ENCODE data around the gene TUBG2. TPM values are rescaled to one million over a fixed set of nuclear protein-coding genes. Genes with fewer than 3 reads are reported as not detected.

Gene TUBG2
- total and polyA plus RNA-seq, 2 of the 8 experiments (the other 6 are each of a cell fraction or from before 2014, with no cell fraction given): 14.8 to 16.6 TPM

- FAIRE-seq: no peak
- H3K36me3 ChIP-seq (ENCODE audit: control insufficient read depth in 2 of 4, insufficient read depth in 4 of 4, low read length in 3 of 4): peaks cover 4 to 57% (median 32%) of the 10 kb centered on the region in 4 experiments
- CTCF ChIA-PET (ENCODE audit: partially characterized antibody): interaction anchor here (0.6 to 1.1 kb wide), 5 partner anchors 16 to 1190 kb away, joined by 3 to 4 read pairs (median 3); no protein-coding TSS in a partner anchor
- TF ChIP-seq ZNF274 (IDR thresholded peaks at IDR 0.05; ENCODE audit: borderline replicate concordance, extremely low read depth, low read length) (no peak), CHD1 (IDR thresholded peaks at IDR 0.05; ENCODE audit: low read depth, low read length) (no peak), SRF (IDR thresholded peaks at IDR 0.05; ENCODE audit: low read depth, low read length) (no peak), GTF2F1 (IDR thresholded peaks at IDR 0.05; ENCODE audit: borderline replicate concordance, low read depth, low read length) (no peak), SIX5 (IDR thresholded peaks at IDR 0.05; ENCODE audit: low read depth, low read length) (no peak), MAX (IDR thresholded peaks at IDR 0.05) (no peak), BACH1 (IDR thresholded peaks at IDR 0.05; ENCODE audit: low read length) (no peak), TBP (IDR thresholded peaks at IDR 0.05; ENCODE audit: low read depth, low read length) (no peak), BRCA1 (IDR thresholded peaks at IDR 0.05; ENCODE audit: low read depth, low read length) (no peak), RBBP5 (IDR thresholded peaks at IDR 0.05; ENCODE audit: borderline replicate concordance, low read depth, low read length) (no peak), SUZ12 (IDR thresholded peaks at IDR 0.05; ENCODE audit: low read length) (no peak), SP2 (IDR thresholded peaks at IDR 0.05; ENCODE audit: low read length) (no peak), POLR2A (IDR thresholded peaks at IDR 0.05; ENCODE audit: control extremely low read depth in 1 of 2, low read depth in 2 of 2, low read length in 2 of 2) (no peak)
- TF ChIP-seq, protein P1, sequence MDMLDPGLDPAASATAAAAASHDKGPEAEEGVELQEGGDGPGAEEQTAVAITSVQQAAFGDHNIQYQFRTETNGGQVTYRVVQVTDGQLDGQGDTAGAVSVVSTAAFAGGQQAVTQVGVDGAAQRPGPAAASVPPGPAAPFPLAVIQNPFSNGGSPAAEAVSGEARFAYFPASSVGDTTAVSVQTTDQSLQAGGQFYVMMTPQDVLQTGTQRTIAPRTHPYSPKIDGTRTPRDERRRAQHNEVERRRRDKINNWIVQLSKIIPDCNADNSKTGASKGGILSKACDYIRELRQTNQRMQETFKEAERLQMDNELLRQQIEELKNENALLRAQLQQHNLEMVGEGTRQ (IDR thresholded peaks at IDR 0.05; ENCODE audit: low read length): no peak
Observed at GRCh38 chr17:42704490-42704836, 45.4 kb downstream of the TUBG2 start.

More at GRCh38 chr17:42704490-42704836, 45.4 kb downstream of the TUBG2 start:
- Histone ChIP-seq H3K79me1 (ENCODE audit: low read depth, low read length) (no peaks in the 10 kb centered on the region), H3K79me2 (ENCODE audit: control insufficient read depth in 1 of 2, insufficient read depth in 2 of 2, low read length in 2 of 2) (no peaks in the 10 kb centered on the region), H2AFZ (ENCODE audit: low read length) (no peak overlapping the region), H2BK5ac (ENCODE audit: low read depth, low read length) (no peak overlapping the region), H4K8ac (ENCODE audit: extremely low read depth, insufficient read depth, low read length) (no peak overlapping the region), H3K14ac (ENCODE audit: insufficient read length) (no peak overlapping the region), H4K20me1 (replicated peaks in 1 of 2; ENCODE audit: control insufficient read depth in 1 of 2, insufficient read depth in 2 of 2, low read length in 2 of 2) (no peaks in the 10 kb centered on the region), H3K9ac (replicated peaks in 1 of 4; ENCODE audit: extremely low read depth in 1 of 4, low read depth in 3 of 4, low read length in 3 of 4) (no peak overlapping the region), H3K23ac (ENCODE audit: insufficient read length) (no peak overlapping the region), H2BK20ac (ENCODE audit: low read length) (no peak overlapping the region), H2AK5ac (ENCODE audit: low read depth, low read length) (no peak overlapping the region), H3K4me2 (ENCODE audit: insufficient read depth in 1 of 2, low read depth in 2 of 2, low read length in 2 of 2) (no peak overlapping the region), H3K9me3 (ENCODE audit: insufficient read depth in 2 of 2, low read depth in 1 of 2, low read length in 1 of 2) (no peaks in the 10 kb centered on the region), H4K5ac (ENCODE audit: insufficient read length, low read depth, low read length) (no peak overlapping the region), H3K4me1 (replicated peaks in 1 of 4; ENCODE audit: control insufficient read depth in 3 of 4, insufficient read depth in 4 of 4, low read length in 3 of 4) (0 out of 7 replicates have a peak, but pooled peaks cover 0 to 2% (median 0%) of the 10 kb centered on the region in 4 experiments), H4K91ac (replicated peaks; ENCODE audit: insufficient read length, low read length) (no peak overlapping the region), H3K27ac (ENCODE audit: low read depth, low read length) (no peak overlapping the region), H2BK120ac (replicated peaks; ENCODE audit: low read depth, low read length) (no peak overlapping the region), H3K4me3 (ENCODE audit: extremely low read depth in 1 of 4, insufficient read depth in 2 of 4, low read depth in 3 of 4, low read length in 4 of 4) (no peak overlapping the region), H3K27me3 (replicated peaks in 1 of 4; ENCODE audit: control insufficient read depth in 3 of 4, extremely low read depth in 1 of 4, insufficient read depth in 3 of 4, low read length in 3 of 4) (no peaks in the 10 kb centered on the region), H2BK12ac (ENCODE audit: low read depth, low read length) (no peak overlapping the region), H3K56ac (replicated peaks; ENCODE audit: insufficient read length, low read depth, low read length) (no peak overlapping the region), H3K4ac (replicated peaks; ENCODE audit: insufficient read length, low read depth, low read length) (no peak overlapping the region), H2BK15ac (ENCODE audit: low read length) (no peak overlapping the region), H3K23me2 (ENCODE audit: low read depth, low read length) (no peaks in the 10 kb centered on the region), H3K18ac (ENCODE audit: extremely low read depth, low read length) (no peak overlapping the region)
- POLR2A ChIA-PET (ENCODE audit: partially characterized antibody): no interaction called here
- no peak for DNase-seq (ENCODE audit: low read depth in 1 of 2, low spot score in 2 of 2)
- WGBS, 2 experiments (ENCODE audit: extremely low coverage in 1 of 2, insufficient coverage in 1 of 2, insufficient read length in 1 of 2, insufficient replicate concordance in 2 of 2, low coverage in 1 of 2, low lambda C conversion rate in 2 of 2, missing lambda C conversion rate in 1 of 2): 79% methylated on average over 5 of the region's 5 CpGs; no CpG with 5 or more reads in 1 of the 2 experiments
